ENCODE data around the gene PKMYT1. TPM values are rescaled to one million over a fixed set of nuclear protein-coding genes. Genes with fewer than 3 reads are reported as not detected.

Gene PKMYT1
- total RNA-seq, 2 donors from 2014 or later: 5.9 TPM; not detected in 1

Other genes with a start within 250 kb of the PKMYT1 start
- gene SRRM2, start 227.8 kb downstream of the PKMYT1 start, total RNA-seq: 100 to 1,000 TPM; 476 to 541 TPM
- gene ELOB, start 203.2 kb downstream of the PKMYT1 start, total RNA-seq: 100 to 1,000 TPM; 269 to 518 TPM
- not detected for gene PRSS33, start 192.9 kb downstream of the PKMYT1 start, total RNA-seq
- not detected for gene PRSS41, start 182.0 kb downstream of the PKMYT1 start, total RNA-seq
- gene PRSS21, start 163.2 kb downstream of the PKMYT1 start, total RNA-seq: under 1 TPM in 1 of 2 donors, not detected in 1; 0.54 TPM
- not detected for gene ZG16B, start 150.1 kb downstream of the PKMYT1 start, total RNA-seq
- not detected for gene PRSS22, start 122.3 kb downstream of the PKMYT1 start, total RNA-seq
- gene FLYWCH2, start 97.2 kb downstream of the PKMYT1 start, total RNA-seq: 10 to 100 TPM; 52.2 to 53.2 TPM
- 10 to 100 TPM; 65.6 to 72.8 TPM for gene FLYWCH1, start 68.5 kb downstream of the PKMYT1 start, total RNA-seq
- not detected for gene KREMEN2, start 16.2 kb downstream of the PKMYT1 start, total RNA-seq
- gene PAQR4, start 11.1 kb downstream of the PKMYT1 start, total RNA-seq: 1 to 10 TPM; 3.1 to 5.8 TPM
- gene CLDN9, start 32.5 kb upstream of the PKMYT1 start, total RNA-seq: 1 to 10 TPM in 1 of 2 donors, not detected in 1; 1.5 TPM
- not detected for gene CLDN6, start 37.7 kb upstream of the PKMYT1 start, total RNA-seq
- 100 to 1,000 TPM; 274 to 461 TPM for gene TNFRSF12A, start 39.9 kb upstream of the PKMYT1 start, total RNA-seq
- gene HCFC1R1, start 43.5 kb upstream of the PKMYT1 start, total RNA-seq: 100 to 1,000 TPM in 1 of 2 donors, 10 to 100 TPM in 1; 19.9 to 120 TPM
- gene THOC6, start 43.6 kb upstream of the PKMYT1 start, total RNA-seq: 10 to 100 TPM; 19.0 to 24.7 TPM
- 1 to 10 TPM in 1 of 2 donors, not detected in 1; 1.1 TPM for gene BICDL2, start 56.5 kb upstream of the PKMYT1 start, total RNA-seq
- gene MMP25, start 66.1 kb upstream of the PKMYT1 start, total RNA-seq: 1 to 10 TPM in 1 of 2 donors, not detected in 1; 4.2 TPM
- gene IL32, start 85.2 kb upstream of the PKMYT1 start, total RNA-seq: 10 to 100 TPM; 42.4 to 55.4 TPM
- not detected for gene ZSCAN10, start 118.8 kb upstream of the PKMYT1 start, total RNA-seq
- 10 to 100 TPM; 16.4 to 19.4 TPM for gene ZNF205, start 132.1 kb upstream of the PKMYT1 start, total RNA-seq
- 10 to 100 TPM in 1 of 2 donors, 1 to 10 TPM in 1; 5.9 to 16.2 TPM for gene ZNF213, start 154.6 kb upstream of the PKMYT1 start, total RNA-seq
- not detected for gene OR1F1, start 207.8 kb upstream of the PKMYT1 start, total RNA-seq